Muscle of leg (tissue), 16 donors: ENCODE measurements around the gene PYGM. TPM values are rescaled to one million over a fixed set of nuclear protein-coding genes. Genes with fewer than 3 reads are reported as not detected.

Source experiments
- DNase-seq: peaks from one replicate; pipeline ENCODE4 v3.0.0; 2013
- H3K27ac ChIP-seq: one replicate; pipeline ENCODE4 v1.5.1; 2013; ENCODE audit warnings: mild to moderate bottlenecking, low read length, control low read depth
- H3K27me3 ChIP-seq: one replicate; pipeline ENCODE4 v1.6.1; 2013; ENCODE audit warnings: low read length; ENCODE audit not compliant: control insufficient read depth, insufficient read depth
- H3K36me3 ChIP-seq: one replicate; pipeline ENCODE4 v1.6.1; 2013; ENCODE audit warnings: low read length; ENCODE audit not compliant: control insufficient read depth, insufficient read depth
- H3K4me1 ChIP-seq: one replicate; pipeline ENCODE4 v1.6.1; 2013; ENCODE audit warnings: low read length; ENCODE audit not compliant: control insufficient read depth, insufficient read depth
- H3K4me3 ChIP-seq: one replicate; pipeline ENCODE4 v1.5.1; 2013; ENCODE audit warnings: low read length, control low read depth
- H3K9me3 ChIP-seq: replicated peaks from 2 replicates; pipeline ENCODE4 v1.6.1; 2013; ENCODE audit warnings: low read depth, low read length; ENCODE audit not compliant: control insufficient read depth
- WGBS: methylation state at CpG from one replicate; pipeline ENCODE4 v1.1.5; 2013; ENCODE audit warnings: missing lambda C conversion rate; ENCODE audit not compliant: insufficient coverage; 5-methylcytosine and 5-hydroxymethylcytosine counted together
- long read RNA-seq, 11 donors: transcript quantifications; one replicate each; lab custom pipeline, GENCODE V29; 2026
- polyA plus RNA-seq, 8 donors: library from polyadenylated mRNA; unstranded; fragments of 120-200 nt; gene quantifications; one replicate each; pipeline versions ENCODE4 v1.2.1 to v1.2.3, GENCODE V29; 2013; ENCODE audit warnings: inconsistent platforms in 1 of 8, low replicate concordance in 1 of 8; ENCODE audit not compliant: insufficient read length in 8 of 8, insufficient read depth in 1 of 8
- total RNA-seq: library from RNA; stranded (reverse); fragments of 120-200 nt; gene quantifications from one replicate; pipeline ENCODE4 v1.2.4, GENCODE V29; 2013

The PYGM gene
- 165 TPM for total RNA-seq
- polyA plus RNA-seq = 100 to 1,000 TPM in 6 of 8 donors, 10 to 100 TPM in 2; 60.3 to 328 (median 186) TPM
- long read RNA-seq, donor 1, partial matches to known transcripts = 0 of 4 reads
- long read RNA-seq, donor 1, other reads (novel, unspliced or antisense) = 0 of 4 reads
- long read RNA-seq, donor 2 = 0 reads
- long read RNA-seq, donor 3, transcript PYGM-201 (20 exons, 3,198 nt) = major isoform, 9 of 27 reads
- long read RNA-seq, donor 3, partial matches to known transcripts = 15 of 27 reads
- long read RNA-seq, donor 3, other reads (novel, unspliced or antisense) = 0 of 27 reads
- long read RNA-seq, donor 4, transcript PYGM-201 (20 exons, 3,198 nt) = major isoform, 8 of 27 reads
- long read RNA-seq, donor 4, partial matches to known transcripts = 18 of 27 reads
- long read RNA-seq, donor 4, other reads (novel, unspliced or antisense) = 0 of 27 reads
- long read RNA-seq, donor 5, transcript PYGM-201 (20 exons, 3,198 nt) = major isoform, 5 of 12 reads
- long read RNA-seq, donor 5, partial matches to known transcripts = 5 of 12 reads
- long read RNA-seq, donor 5, other reads (novel, unspliced or antisense) = 0 of 12 reads
- long read RNA-seq, donor 6, partial matches to known transcripts = 15 of 22 reads
- long read RNA-seq, donor 6, other reads (novel, unspliced or antisense) = 0 of 22 reads
- long read RNA-seq, donor 7, transcript PYGM-201 (20 exons, 3,198 nt) = major isoform, 6 of 19 reads
- long read RNA-seq, donor 7, partial matches to known transcripts = 10 of 19 reads
- long read RNA-seq, donor 7, other reads (novel, unspliced or antisense) = 0 of 19 reads
- long read RNA-seq, donor 8, transcript PYGM-205 (3 exons, 2,152 nt) = major isoform, 5 of 37 reads
- long read RNA-seq, donor 8, partial matches to known transcripts = 28 of 37 reads
- long read RNA-seq, donor 8, other reads (novel, unspliced or antisense) = 0 of 37 reads
- long read RNA-seq, donor 9, partial matches to known transcripts = 23 of 30 reads
- long read RNA-seq, donor 9, other reads (novel, unspliced or antisense) = 0 of 30 reads
- long read RNA-seq, donor 10, transcript PYGM-205 (3 exons, 2,152 nt) = major isoform, 10 of 22 reads
- long read RNA-seq, donor 10, transcript PYGM-201 (20 exons, 3,198 nt) = minor isoform, 7 of 22 reads
- long read RNA-seq, donor 10, partial matches to known transcripts = 5 of 22 reads
- long read RNA-seq, donor 10, other reads (novel, unspliced or antisense) = 0 of 22 reads
- long read RNA-seq, donor 11, transcript PYGM-205 (3 exons, 2,152 nt) = major isoform, 6 of 37 reads
- long read RNA-seq, donor 11, transcript PYGM-201 (20 exons, 3,198 nt) = major isoform, 6 of 37 reads
- long read RNA-seq, donor 11, partial matches to known transcripts = 25 of 37 reads
- long read RNA-seq, donor 11, other reads (novel, unspliced or antisense) = 0 of 37 reads

DNA sequence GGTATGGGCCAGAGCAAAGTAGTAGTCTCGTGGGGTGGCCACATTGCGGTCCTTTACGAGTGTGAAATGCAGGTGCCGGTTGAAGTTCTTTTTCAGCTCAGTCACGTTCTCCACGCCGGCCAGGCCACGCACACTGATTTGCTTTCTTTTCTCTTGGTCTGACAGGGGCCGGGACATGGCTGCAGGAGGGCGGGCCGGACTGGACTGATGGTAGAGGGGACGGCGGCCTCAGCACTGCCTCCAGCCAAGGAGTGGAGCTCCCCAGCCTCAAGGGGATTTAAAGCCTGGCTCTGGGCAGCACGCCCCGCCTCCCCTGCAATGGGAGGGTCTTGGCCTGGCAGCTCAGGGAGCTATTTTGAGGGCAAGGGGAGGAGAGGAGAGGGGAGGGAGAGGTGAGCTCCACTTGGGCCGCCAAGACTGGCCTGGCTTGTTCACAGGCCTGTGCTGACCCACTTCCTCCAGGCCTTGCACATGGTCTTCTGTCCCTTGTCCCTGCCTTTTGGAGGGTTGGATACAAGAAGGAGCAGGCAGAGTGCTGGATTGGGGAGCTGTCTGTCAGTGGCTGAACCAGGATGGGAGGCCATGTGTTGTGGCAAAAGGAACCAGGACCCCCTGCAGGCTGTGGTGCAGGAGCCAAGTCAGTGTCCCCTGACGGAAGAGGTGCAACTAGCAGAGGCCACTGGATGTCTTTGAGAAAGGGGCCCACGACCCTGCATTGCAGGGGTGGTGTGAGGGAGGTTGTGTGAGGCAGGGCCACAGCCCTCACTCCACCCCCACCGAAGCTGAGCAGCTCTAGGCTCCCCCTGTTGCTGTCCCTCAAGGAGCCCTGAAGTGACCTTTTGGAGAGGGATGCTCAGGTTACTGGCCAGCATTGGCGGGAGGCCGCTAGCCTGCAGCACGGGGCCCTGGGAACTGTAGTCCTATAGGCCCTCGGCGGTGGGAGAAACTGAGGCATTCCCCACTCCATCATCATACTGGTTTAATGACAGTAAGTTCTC, at the start of gene PYGM:
Gene PYGM, minus strand, starts transcription at position 253 of the 998 bp plus-strand sequence. Its CDS starts 76 bp downstream, at position 177.
- peak within 1 kb of the TSS; percentile 41 for H3K4me3 ChIP-seq
- H3K27ac ChIP-seq = peak within 1 kb of the TSS; percentile 95
- no peaks in the 10 kb centered on the region for H3K27me3 ChIP-seq
- peak; percentile 96 for DNase-seq
- 11% methylated on average over 16 of the region's 24 CpGs for WGBS
- peaks cover 56% of the 10 kb centered on the region for H3K36me3 ChIP-seq
- H3K4me1 ChIP-seq = peaks cover 67% of the 10 kb centered on the region
- H3K9me3 ChIP-seq = no peaks in the 10 kb centered on the region

DNA sequence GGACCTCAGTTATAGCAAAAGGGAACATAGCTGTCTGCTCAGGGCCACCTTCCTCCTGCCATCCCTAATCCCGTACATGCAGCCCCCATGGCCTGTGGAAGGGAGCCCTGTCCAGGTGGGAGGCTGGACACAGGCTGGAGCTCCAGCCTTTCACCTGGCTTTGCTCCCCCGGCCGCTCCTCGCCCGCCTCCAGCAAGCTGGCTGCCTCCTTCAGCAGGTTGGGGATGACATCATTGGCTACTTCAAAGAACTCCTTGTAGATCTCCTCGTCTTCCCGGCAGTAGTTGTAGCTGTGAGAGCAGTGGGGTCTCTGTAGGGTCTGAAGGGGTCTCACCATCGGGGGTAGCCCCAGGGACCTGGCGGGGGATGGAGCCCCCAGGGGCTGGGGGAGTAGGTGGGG, 45.7 kb upstream of the PYGM start:
- H3K4me1 ChIP-seq = peaks cover 38% of the 10 kb centered on the region
- H3K9me3 ChIP-seq = no peaks in the 10 kb centered on the region
- WGBS = 90% methylated on average over 9 of the region's 9 CpGs
- H3K27me3 ChIP-seq = no peaks in the 10 kb centered on the region
- H3K36me3 ChIP-seq = peaks cover 42% of the 10 kb centered on the region
- no peak for DNase-seq
- H3K4me3 ChIP-seq = no peak overlapping the region
- H3K27ac ChIP-seq = no peak overlapping the region

- no peak for DNase-seq
- WGBS = 84% methylated on average over 22 of the region's 41 CpGs
- H3K9me3 ChIP-seq = no peaks in the 10 kb centered on the region
- no peak overlapping the region for H3K4me3 ChIP-seq
- peaks cover 42% of the 10 kb centered on the region for H3K36me3 ChIP-seq
- no peaks in the 10 kb centered on the region for H3K27me3 ChIP-seq
- H3K27ac ChIP-seq = peak overlapping the region; percentile 89
- H3K4me1 ChIP-seq = peaks cover 44% of the 10 kb centered on the region
These were observed 44.8 kb upstream of the PYGM start for GRCh38 chr11:64804346-64805210.

- 33% methylated on average over 13 of the region's 15 CpGs for WGBS
- DNase-seq = no peak
- H3K4me3 ChIP-seq = peak overlapping the region; percentile 63
- peak overlapping the region; percentile 89 for H3K27ac ChIP-seq
- no peaks in the 10 kb centered on the region for H3K27me3 ChIP-seq
- peaks cover 42% of the 10 kb centered on the region for H3K36me3 ChIP-seq
- no peaks in the 10 kb centered on the region for H3K9me3 ChIP-seq
- H3K4me1 ChIP-seq = peaks cover 37% of the 10 kb centered on the region
These were observed 44.1 kb upstream of the PYGM start for GRCh38 chr11:64803846-64804345.

GRCh38 chr11:64803158-64803845, 43.5 kb upstream of the PYGM start, which contains the start of gene MAP4K2:
TSS of gene MAP4K2 (minus strand) at chr11:64803214. CDS start at chr11:64803149, 65 bp downstream.
- H3K27ac ChIP-seq = peak within 1 kb of the TSS; percentile 89
- no peaks in the 10 kb centered on the region for H3K9me3 ChIP-seq
- DNase-seq = peak; percentile 94
- peak within 1 kb of the TSS; percentile 63 for H3K4me3 ChIP-seq
- peaks cover 43% of the 10 kb centered on the region for H3K36me3 ChIP-seq
- no peaks in the 10 kb centered on the region for H3K27me3 ChIP-seq
- WGBS = 0% methylated on average over 24 of the region's 58 CpGs
- peaks cover 37% of the 10 kb centered on the region for H3K4me1 ChIP-seq

- peak overlapping the region; percentile 46 for H3K4me3 ChIP-seq
- H3K27ac ChIP-seq = peak overlapping the region; percentile 59
- DNase-seq = no peak
- H3K9me3 ChIP-seq = no peaks in the 10 kb centered on the region
- H3K36me3 ChIP-seq = peaks cover 38% of the 10 kb centered on the region
- H3K4me1 ChIP-seq = peaks cover 37% of the 10 kb centered on the region
- 9% methylated on average over 53 of the region's 54 CpGs for WGBS
- no peaks in the 10 kb centered on the region for H3K27me3 ChIP-seq
These were observed 42.8 kb upstream of the PYGM start for GRCh38 chr11:64802370-64803157.

GRCh38 chr11:64801561-64802369, 42.0 kb upstream of the PYGM start:
- peak overlapping the region; percentile 46 for H3K4me3 ChIP-seq
- H3K36me3 ChIP-seq = peaks cover 36% of the 10 kb centered on the region
- H3K27me3 ChIP-seq = no peaks in the 10 kb centered on the region
- peak overlapping the region; percentile 59 for H3K27ac ChIP-seq
- DNase-seq = peak; percentile 41
- no peaks in the 10 kb centered on the region for H3K9me3 ChIP-seq
- H3K4me1 ChIP-seq = peaks cover 37% of the 10 kb centered on the region
- WGBS = 24% methylated on average over 12 of the region's 13 CpGs
